Natural killer cell (primary cell): ENCODE results near the gene NOP9. TPM values are rescaled to one million over a fixed set of nuclear protein-coding genes. Genes with fewer than 3 reads are reported as not detected.

Experiments used
- ATAC-seq, 3 donors: fragments of 150-1000 bp in 2 of 3; fragments of 200-7000 bp in 1 of 3; cut with Tn5 transposase; 1 replicate in 1 of 3; 2 replicates in 2 of 3; pipeline ENCODE4 v1.10.0; 2021; ENCODE audit warnings: mild to moderate bottlenecking in 2 of 3, moderate library complexity in 2 of 3
- DNase-seq, 2 donors: peaks; one replicate each; pipeline versions ENCODE4 v3.0.0 to v3.0.0-alpha.2; 2013 to 2021; ENCODE audit warnings: mixed read lengths in 1 of 2
- H3K27ac ChIP-seq: one replicate; pipeline ENCODE4 v1.5.1; 2013; ENCODE audit warnings: mild to moderate bottlenecking, low read length
- H3K27me3 ChIP-seq: one replicate; pipeline ENCODE4 v1.6.1; 2013; ENCODE audit warnings: low read length; ENCODE audit not compliant: control insufficient read depth, insufficient read depth
- H3K36me3 ChIP-seq: one replicate; pipeline ENCODE4 v1.6.1; 2013; ENCODE audit warnings: low read length; ENCODE audit not compliant: control insufficient read depth, insufficient read depth
- H3K4me1 ChIP-seq: one replicate; pipeline ENCODE4 v1.6.1; 2013; ENCODE audit warnings: low read length; ENCODE audit not compliant: control insufficient read depth, insufficient read depth
- H3K4me3 ChIP-seq: one replicate; pipeline ENCODE4 v1.5.1; 2013; ENCODE audit warnings: low read length
- H3K9me3 ChIP-seq: one replicate; pipeline ENCODE4 v1.6.1; 2013; ENCODE audit warnings: low read length; ENCODE audit not compliant: control insufficient read depth, insufficient read depth
- H3K27ac Mint-ChIP-seq, 2 donors: one replicate each; pipeline ENCODE4 v1.8.0; 2022; ENCODE audit warnings: mild to moderate bottlenecking in 2 of 2, mixed read lengths in 2 of 2, moderate library complexity in 1 of 2
- H3K27me3 Mint-ChIP-seq, 2 donors: one replicate each; pipeline ENCODE4 v1.8.0; 2022; ENCODE audit warnings: low read depth in 2 of 2, mixed read lengths in 2 of 2
- H3K36me3 Mint-ChIP-seq: one replicate; pipeline ENCODE4 v1.8.0; 2022; ENCODE audit warnings: mixed read lengths
- H3K4me1 Mint-ChIP-seq, 2 donors: one replicate each; pipeline ENCODE4 v1.8.0; 2022; ENCODE audit warnings: mixed read lengths in 2 of 2
- H3K4me3 Mint-ChIP-seq: one replicate; pipeline ENCODE4 v1.8.0; 2022; ENCODE audit warnings: mild to moderate bottlenecking, moderate library complexity, mixed read lengths
- H3K9me3 Mint-ChIP-seq, 2 donors: one replicate each; pipeline ENCODE4 v1.8.0; 2022; ENCODE audit warnings: mixed read lengths in 2 of 2
- WGBS: methylation state at CpG from one replicate; pipeline ENCODE4 v1.1.7; 2013; ENCODE audit warnings: missing lambda C conversion rate; ENCODE audit not compliant: insufficient coverage; 5-methylcytosine and 5-hydroxymethylcytosine counted together
- intact Hi-C: fragments of 100-400 bp; cut with micrococcal nuclease; formaldehyde crosslinking; loops from one replicate; pipeline ENCODE4 v1.14.2; 2022
- total RNA-seq, 4 donors: library from RNA; stranded (reverse); fragments of 120-200 nt in 1 of 4; gene quantifications; one replicate each; pipeline versions ENCODE4 v1.2.3 to v1.2.4, GENCODE V29; 2013 to 2022
- TF ChIP-seq, protein P1 (sequence below): fragments of 200-600 bp; IDR thresholded peaks from one replicate; pipeline ENCODE4 v1.8.0; 2022; ENCODE audit warnings: antibody characterized with exemption

The NOP9 gene
- total RNA-seq, 3 donors from 2014 or later (not counting 1 experiment from before 2014, with no cell fraction given): 34.9 to 47.8 (median 39.2) TPM

DNA sequence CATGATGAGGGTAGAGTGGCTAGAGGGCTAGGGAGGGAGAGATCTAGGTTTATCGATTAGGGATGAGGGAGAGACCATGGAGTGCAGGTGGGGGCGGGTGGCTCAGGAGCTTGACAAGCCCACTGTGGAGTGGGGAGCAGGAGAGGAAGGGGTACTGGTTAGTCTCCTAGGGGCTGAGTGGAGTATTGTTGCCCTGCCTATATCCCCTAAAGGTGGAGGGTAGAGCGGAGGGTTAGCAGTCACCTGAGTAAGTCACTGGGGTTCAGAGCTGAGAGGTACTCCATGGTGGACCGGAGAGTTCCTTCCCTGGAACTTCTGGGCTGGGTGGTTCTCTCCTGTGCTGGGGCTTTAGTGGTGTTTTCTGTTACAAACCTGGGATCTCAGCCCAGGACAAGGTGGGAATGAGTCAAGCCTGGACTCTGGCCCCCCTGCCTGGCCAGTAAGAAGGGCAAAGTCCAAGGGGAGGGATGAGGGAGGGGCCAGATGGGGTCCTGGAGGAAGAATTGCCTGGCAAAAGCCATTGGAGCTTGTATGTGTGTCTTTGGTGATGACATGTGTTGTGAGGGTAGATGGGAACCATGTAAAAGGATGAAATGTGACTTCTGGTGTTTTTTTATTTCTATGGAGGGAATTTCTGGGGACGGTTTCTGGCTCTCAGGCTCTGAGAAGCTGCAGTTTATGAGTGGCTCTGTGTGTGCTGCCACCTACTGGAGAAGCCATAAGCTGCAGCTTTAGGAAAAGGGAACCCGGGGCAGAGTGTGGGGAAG lies 8.1 kb downstream of the NOP9 start, which contains the start of gene CIDEB:
TSS of gene CIDEB (minus strand) at position 403 of the 767 bp plus-strand sequence. CDS start at position 284, 119 bp downstream.
- H3K27me3 Mint-ChIP-seq: no peaks in the 10 kb centered on the region
- intact Hi-C loops: no loop called here
- H3K27ac Mint-ChIP-seq: peak within 1 kb of the TSS; percentile 74 to 96
- ATAC-seq (peak; percentile 24 to 45 (median 31)), DNase-seq (peak in 1 of 2 donors; percentile 80)
- TF ChIP-seq, protein P1, sequence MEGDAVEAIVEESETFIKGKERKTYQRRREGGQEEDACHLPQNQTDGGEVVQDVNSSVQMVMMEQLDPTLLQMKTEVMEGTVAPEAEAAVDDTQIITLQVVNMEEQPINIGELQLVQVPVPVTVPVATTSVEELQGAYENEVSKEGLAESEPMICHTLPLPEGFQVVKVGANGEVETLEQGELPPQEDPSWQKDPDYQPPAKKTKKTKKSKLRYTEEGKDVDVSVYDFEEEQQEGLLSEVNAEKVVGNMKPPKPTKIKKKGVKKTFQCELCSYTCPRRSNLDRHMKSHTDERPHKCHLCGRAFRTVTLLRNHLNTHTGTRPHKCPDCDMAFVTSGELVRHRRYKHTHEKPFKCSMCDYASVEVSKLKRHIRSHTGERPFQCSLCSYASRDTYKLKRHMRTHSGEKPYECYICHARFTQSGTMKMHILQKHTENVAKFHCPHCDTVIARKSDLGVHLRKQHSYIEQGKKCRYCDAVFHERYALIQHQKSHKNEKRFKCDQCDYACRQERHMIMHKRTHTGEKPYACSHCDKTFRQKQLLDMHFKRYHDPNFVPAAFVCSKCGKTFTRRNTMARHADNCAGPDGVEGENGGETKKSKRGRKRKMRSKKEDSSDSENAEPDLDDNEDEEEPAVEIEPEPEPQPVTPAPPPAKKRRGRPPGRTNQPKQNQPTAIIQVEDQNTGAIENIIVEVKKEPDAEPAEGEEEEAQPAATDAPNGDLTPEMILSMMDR: peak; percentile 96
- Histone ChIP-seq H3K27ac (no peak within 1 kb of the TSS), H3K4me1 (peaks cover 46% of the 10 kb centered on the region), H3K36me3 (peaks cover 51% of the 10 kb centered on the region), H3K27me3 (no peaks in the 10 kb centered on the region), H3K4me3 (no peak within 1 kb of the TSS), H3K9me3 (no peaks in the 10 kb centered on the region)
- peak within 1 kb of the TSS; percentile 36 for H3K4me3 Mint-ChIP-seq
- H3K9me3 Mint-ChIP-seq: no peaks in the 10 kb centered on the region
- H3K4me1 Mint-ChIP-seq: peaks cover 39 to 60% of the 10 kb centered on the region in 2 donors
- WGBS: 64% methylated on average over 6 of the region's 6 CpGs
- peaks cover 10% of the 10 kb centered on the region for H3K36me3 Mint-ChIP-seq

DNA sequence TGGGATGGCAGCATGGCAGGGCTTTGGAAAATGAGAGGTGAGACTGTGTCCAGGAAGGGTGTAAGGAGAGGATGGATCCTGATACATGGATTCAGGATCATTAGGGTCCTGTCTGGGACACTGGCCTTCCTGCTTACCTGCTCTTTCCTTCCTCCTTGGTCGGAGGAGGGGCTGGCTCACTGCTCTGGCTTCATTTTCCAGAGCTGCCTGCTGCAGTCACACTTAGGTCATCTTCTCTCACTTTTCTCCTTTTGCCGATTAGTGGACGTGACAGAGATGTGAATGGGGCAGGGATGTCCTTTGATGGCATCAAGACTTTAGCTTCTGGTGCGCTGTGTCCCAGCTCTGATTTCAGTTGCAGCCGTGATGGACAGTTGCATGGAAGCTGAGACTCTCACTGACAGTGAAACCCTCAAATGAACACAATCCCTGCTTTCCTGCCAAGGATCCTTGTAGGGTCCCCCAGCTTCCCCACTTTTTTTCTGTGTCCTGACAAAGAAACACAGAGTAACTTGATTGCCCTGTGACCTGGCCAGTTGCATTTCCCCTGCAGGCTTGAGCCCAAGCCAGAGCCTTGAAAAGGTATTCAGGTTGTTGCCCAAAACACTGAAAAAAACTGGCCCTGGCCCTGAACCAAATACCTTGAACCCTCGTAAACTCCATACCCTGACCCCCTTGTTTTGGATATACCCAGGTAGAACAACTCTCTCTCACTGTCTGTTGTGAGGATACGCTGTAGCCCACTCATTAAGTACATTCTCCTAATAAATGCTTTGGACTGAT lies 8.9 kb downstream of the NOP9 start:
- H3K9me3 Mint-ChIP-seq: no peaks in the 10 kb centered on the region
- ATAC-seq (no peak), DNase-seq (no peak)
- Histone ChIP-seq H3K4me1 (peaks cover 53% of the 10 kb centered on the region), H3K36me3 (peaks cover 44% of the 10 kb centered on the region), H3K4me3 (no peak overlapping the region), H3K9me3 (no peaks in the 10 kb centered on the region), H3K27ac (no peak overlapping the region), H3K27me3 (no peaks in the 10 kb centered on the region)
- intact Hi-C loops: no loop called here
- H3K4me1 Mint-ChIP-seq: peaks cover 47 to 68% of the 10 kb centered on the region in 2 donors
- H3K27me3 Mint-ChIP-seq: no peaks in the 10 kb centered on the region
- peak overlapping the region; percentile 94 to 96 for H3K27ac Mint-ChIP-seq
- TF ChIP-seq, protein P1: peak; percentile 44
- peak overlapping the region; percentile 36 for H3K4me3 Mint-ChIP-seq
- peaks cover 10% of the 10 kb centered on the region for H3K36me3 Mint-ChIP-seq
- 95% methylated on average over 7 of the region's 7 CpGs for WGBS

DNA sequence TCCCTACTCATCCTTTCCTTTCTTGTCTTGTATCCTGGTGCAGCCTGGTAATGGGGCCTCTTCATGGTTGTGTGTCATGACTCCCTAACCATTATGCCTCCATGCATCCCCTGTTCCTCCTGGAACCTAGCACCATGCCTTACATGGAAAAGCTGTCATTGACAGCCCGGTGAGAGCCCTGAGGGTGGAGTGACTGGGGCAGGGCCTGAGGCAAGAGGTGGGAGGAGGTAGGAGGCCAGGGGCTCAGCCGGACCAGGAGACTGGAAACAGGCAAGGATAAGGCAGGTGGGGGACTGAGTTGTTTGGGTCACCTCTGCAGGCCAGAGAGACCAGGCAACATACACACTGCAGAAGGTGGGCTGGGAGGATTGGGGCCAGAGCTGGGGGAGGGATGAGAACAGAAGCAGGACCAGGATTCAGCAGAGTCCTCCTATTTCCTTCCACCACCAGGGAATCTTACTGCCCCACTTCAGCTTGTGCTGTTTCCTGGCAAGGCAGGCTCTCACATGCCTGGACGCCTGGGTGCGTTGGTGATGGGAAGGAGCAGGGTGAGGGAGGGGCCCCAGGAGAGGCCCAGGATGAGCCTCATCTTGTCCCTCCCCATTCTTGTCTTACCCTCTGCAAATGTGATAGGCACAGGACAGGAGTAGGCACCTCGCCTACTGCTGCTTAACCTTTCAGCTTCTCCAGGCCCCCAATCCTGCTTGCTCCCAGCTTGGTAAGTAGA lies 10.1 kb downstream of the NOP9 start, which contains the start of gene LTB4R2:
TSS of gene LTB4R2 (plus strand) at position 603 of the 727 bp plus-strand sequence. CDS start 525 bp downstream, outside the sequence.
- peaks cover 9% of the 10 kb centered on the region for H3K36me3 Mint-ChIP-seq
- intact Hi-C loops: loop anchor here (1.0 to 5.0 kb wide), 3 partner anchors 9 to 92 kb away; partner anchors contain the start of genes MDP1 and TINF2
- WGBS: 89% methylated on average over 5 of the region's 5 CpGs
- peak within 1 kb of the TSS; percentile 88 for H3K4me3 Mint-ChIP-seq
- no peaks in the 10 kb centered on the region for H3K9me3 Mint-ChIP-seq
- TF ChIP-seq, protein P1: no peak
- Histone ChIP-seq H3K36me3 (peaks cover 32% of the 10 kb centered on the region), H3K4me3 (peak within 1 kb of the TSS; percentile 30), H3K9me3 (no peaks in the 10 kb centered on the region), H3K27ac (peak within 1 kb of the TSS; percentile 54), H3K4me1 (peaks cover 65% of the 10 kb centered on the region), H3K27me3 (no peaks in the 10 kb centered on the region)
- H3K27ac Mint-ChIP-seq: peak within 1 kb of the TSS; percentile 94 to 96
- peaks cover 59 to 79% of the 10 kb centered on the region in 2 donors for H3K4me1 Mint-ChIP-seq
- no peaks in the 10 kb centered on the region for H3K27me3 Mint-ChIP-seq
- no peak for ATAC-seq
- DNase-seq: no peak
